IPS-NIHi11 (cell line): ENCODE measurements around the gene YWHAG.
"Not testable (repeated sequence)": the region's sequence is repeated elsewhere in the genome, so short reads cannot be mapped to it uniquely, and the experiment has no call there.

ENCODE experiments used
- DNase-seq: peaks from one replicate; pipeline ENCODE4 v3.0.0; 2012; ENCODE audit warnings: mixed read lengths, low spot score

Gene YWHAG

DNA sequence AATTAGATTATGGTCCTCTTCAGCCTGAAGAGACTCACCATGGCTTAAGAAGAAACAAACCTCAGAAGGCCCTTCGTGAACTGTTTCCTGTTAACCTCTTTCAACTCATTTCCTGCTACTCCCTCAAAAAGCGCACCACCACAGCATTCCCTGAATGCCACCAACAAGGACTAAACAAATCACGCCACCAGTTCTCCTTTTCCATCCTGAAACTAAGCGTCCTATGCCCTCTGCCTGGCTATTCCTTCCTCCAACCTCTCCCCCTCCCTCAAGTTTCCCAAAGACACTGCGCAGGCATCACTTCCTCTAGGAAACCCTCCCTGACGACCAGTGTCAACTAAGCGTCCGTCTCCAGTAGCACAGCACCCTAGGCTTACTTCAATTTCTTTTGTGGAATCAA is 12.0 kb downstream of the YWHAG start:
- DNase-seq = no peak

DNA sequence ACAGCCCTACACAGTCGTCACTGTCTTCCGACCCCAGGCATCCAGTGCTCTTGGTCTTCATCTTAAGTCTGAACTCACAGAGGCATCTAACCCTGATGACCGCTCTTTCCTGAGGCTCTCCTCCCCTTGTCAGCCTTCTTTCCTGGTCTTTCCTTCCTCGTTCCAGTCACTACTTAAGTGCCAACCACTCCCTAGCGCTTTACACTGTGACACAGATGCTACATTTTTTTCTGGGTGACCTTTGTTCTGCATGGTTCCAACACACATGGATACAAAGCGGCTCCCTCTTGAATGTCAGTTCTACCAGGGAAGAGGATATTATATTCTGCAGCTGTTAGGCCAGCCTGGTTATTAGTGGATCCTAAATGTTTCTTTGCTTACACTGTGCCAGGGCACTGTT is 12.7 kb downstream of the YWHAG start:
- DNase-seq = no peak

DNA sequence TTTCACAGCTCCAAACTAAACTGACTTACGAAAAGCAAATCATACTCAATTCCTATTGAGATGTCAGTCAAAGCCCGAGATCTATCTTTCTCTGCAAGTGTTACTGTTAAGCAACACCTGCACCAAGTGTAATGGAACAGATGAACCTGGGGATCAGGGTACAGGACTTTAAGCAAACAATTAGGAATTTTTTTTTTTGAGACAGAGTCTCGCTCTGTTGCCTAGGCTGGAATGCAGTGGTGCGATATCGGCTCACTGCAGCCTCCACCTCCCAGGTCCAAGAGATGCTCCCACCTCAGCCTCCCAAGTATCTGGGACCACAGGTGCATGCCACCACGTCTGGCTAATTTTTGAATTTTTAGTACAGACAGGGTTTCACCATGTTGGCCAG is 14.9 kb downstream of the YWHAG start:
- DNase-seq = no peak

DNA sequence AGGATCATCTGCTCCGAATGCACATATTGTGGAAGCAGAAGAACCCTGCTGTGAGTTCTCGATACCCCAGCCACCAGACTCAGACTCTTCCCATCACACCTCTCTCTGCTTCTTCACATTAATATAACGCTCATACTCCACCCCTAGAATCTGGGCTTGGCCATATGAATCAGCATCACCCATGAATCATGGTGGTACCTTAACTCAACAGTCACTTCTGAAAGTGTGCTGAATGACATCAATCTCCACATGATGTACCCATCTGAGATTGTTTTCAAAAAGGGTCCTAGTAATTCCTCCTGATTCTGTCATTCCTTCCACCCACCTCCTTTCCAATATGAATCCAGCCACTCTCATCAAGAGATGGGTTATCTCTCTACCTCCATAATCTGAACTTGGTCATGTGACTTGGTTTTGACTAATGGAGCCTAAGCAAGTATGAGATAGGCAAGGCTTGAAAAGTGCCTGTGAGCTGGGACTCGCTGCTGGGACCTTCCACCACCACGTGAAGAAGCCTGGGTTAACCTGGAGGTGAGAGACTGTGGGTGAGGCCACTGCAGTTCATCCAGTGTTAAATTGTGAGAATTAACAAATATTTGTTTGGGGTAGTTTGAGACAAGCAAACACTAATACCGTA is 15.4 kb downstream of the YWHAG start:
- no peak for DNase-seq

DNA sequence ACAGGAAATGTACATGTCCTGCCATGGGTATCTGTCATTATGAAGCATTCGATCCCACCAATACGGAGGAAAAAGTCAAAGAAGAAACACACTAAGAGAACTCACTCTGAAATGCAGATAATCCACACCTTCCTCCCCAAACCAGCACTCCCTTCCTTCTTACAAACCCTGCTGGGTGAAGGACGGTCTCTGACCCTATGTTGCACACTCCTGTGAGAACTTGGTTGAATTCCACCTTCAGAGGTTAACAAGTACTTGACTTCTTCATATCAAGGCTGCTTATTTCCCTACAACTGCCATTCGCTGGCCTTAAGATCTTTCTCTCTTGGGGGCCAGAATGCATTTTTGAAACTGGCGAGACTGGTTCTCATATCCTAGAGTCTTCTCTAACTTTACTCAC is 16.6 kb downstream of the YWHAG start:
- no peak for DNase-seq

DNA sequence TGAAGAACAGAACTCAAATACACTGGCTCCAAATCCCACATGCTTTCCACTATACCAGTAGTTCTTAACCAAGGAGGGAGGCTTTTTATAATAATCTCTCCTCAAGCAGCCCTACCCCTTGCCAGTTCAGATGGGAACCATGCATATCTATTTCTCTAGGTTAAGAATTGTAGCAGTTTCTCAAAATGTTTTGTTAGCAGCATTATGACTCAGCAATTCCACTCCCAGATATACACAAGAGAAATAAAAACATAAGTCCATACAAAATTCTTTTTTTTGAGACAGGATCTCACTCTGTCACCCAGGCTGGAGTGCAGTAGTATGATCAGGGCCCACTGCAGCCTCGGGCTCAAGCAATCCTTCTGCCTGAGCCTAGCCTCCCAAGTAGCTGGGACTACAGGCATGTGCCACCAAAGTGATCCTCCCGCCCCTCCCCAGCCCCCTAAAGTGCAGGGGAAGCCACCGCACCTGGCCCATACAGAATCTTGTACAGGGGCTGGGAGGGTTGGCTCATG is 18.1 kb downstream of the YWHAG start:
- DNase-seq = no peak

DNA sequence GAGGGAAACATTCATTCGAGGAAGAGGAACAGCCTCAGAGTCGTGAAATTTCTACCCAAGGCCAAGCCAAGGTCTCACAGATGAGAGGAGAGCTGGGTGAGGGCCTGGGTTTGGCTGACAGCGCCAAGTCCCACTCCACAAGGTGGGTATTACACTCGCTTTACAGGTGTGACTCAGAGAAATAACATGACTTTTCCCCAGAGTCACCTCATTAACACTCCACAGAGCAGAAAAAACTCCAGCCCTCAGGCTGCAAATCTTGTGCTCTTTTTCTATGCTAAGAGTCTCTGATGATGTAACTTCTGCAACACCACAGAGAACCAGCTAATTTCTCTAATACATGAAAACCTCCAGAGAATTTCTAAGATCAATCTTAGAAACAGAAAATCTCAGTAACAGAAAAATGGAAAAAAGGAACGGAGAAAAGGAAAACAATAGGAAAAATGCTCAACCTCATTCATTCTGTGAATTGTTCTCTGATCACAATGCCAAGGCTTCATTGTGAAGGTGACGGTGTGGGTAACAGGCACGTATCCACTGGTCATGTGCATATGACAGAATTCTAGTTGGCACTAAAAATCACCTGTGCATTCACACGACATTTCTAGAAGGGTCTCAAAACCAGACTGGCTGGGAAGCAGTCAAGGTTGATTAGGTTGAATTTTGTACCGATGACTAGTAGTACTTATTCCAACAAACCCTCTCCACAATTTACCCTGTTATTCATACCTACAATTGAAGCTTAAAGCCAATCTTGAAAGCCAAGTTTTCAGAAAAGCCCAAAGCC is 20.3 kb downstream of the YWHAG start:
- no peak for DNase-seq

DNA sequence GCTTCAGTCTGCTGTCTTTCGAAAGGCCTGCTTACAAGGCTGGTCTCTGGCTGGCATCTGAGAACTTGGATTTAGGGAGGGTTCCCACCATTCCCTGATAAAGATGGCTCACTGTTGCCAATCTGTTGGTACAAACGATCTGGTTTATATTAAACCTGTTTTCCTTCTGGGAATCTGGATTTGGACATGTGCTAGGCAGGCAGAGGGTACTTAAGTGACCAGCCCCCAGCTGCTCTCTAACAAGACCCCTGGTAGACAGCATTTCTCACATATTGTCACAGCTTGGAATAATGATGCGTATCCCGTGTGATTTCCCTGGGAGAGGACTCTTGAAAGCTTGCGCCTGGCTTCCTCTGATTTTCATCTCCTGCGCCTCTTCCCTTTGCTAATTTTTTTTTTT is 21.6 kb downstream of the YWHAG start:
- DNase-seq = no peak

DNA sequence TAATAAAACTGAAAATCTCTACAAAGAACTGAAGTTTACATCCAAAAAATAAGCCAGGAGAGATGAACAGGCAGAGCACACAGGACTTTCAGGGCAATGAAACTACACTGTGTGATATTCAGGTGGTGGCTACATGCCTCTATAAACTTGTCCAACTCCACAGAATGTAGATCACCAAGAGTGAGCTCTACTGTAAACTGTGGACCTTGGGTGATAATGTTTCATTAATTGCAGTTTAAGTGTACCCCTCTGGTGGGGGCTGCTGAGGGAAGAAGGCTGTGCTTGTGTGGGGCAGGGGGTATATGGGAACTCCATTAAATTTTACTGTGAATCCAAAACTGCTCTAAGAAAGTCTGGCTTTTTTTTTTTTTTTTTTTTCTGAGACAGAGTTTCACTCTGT is 22.7 kb downstream of the YWHAG start:
- DNase-seq = no peak

DNA sequence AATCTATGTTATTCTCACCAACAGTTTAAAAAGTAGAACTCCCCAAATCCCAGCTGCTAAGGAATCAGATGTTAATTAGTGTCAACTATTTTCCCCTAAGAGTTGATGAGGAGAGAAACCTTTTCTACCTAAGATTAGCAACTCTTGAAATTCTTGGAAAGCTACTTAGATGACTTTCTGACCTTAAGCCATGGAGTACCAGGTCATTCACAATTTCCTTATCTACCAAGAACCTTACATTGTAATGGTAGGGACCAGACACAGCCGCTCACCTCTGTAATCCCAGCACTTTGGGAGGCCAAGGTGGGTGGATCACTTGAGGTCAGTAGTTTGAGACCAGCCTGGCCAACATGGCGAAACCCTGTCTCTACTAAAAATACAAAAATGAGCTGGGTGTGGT is 23.4 kb downstream of the YWHAG start:
- DNase-seq = not testable (repeated sequence)

DNA sequence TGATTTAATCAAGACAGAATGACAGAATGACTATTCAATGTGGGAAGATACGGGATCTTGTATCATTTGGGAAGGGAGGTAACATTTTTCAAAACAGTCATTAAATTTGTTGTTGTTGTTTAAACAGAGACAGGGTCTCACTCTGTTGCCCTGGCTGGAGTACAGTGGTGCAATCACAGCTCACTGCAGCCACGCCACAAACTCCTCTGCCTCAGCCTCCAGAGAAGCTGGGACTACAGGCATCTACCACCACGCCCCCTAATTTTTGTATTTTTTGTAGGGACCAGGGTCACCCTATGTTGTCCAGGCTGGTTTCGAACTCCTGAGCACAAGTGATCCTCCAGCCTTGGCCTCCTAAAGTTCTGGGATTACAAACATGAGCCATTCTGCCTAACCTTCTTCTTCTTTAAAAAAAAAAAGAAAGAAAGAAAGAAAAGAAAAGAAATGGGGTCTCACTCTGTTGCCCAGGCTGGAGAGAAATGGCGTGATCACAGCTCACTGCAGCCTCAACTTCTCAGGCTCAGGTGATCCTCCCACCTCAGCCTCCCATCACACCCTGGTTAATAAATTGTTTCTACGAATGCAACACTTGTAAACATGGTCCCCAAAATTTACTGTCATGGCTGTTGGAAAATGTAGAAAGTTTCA is 24.3 kb downstream of the YWHAG start:
- no peak for DNase-seq

DNA sequence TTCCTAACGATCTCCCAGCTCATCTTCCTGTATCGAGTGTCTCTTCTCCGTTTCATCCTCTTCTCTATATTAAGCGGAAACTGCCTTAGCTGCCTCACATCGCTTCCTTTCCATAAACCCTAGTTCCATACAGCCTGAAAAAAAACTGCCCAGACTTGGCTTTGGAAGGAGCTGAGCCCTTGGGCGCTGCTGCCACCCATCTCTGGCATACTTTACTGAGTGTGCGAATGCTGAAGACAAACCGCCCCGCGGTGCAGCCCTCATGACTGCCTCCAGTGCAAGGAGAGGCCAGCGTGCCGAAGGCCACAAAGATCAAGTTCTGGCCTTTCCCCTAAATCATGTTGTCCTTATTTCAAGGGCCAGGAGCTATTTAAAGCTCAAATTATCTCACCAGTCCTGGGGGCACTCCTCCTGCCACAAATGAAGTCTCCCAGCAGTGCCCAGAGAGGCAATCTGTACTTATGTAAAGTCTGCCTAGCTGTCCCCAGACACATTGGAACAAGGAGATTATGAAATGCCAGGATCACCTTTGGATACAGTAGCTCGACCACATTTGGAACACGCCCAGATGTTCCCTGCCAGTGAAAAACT is 25.2 kb downstream of the YWHAG start:
- DNase-seq = no peak

DNA sequence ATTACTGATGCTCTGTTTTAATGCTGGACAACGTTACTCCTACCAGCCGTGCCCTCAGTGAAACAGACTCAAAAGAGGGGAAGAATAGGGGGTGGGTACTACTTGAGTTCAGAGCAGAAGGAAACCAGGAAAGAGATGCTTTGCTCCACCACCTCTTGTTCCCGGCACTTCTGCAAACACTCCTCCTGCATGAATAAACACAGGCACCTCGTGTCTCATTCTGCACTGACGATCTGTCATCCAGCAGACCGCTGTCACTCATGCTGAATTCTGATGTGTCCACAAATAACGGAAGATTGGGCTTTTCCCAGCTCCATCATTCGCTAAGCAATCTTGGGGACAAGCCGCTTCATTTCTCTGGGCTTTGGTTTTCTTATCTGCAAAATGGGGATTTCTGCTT is 26.7 kb downstream of the YWHAG start:
- no peak for DNase-seq

DNA sequence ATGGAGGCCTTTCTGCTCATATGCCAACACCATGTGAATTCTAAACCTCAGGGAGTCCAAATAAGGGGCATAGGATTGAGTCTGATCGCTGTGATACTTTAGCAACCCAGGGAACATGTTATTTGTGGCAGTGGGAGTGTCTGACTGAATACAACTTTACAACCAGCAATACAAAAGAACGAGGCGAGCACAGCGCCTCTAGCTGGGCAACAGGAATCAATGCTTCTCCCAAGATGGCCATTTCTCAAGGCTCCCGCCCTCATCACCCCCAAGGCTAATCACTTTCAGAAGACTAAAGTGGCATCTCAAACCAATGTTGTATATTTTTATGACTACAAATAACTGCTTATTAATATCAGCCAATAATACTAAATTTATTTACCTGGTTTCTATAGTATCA is 28.1 kb downstream of the YWHAG start:
- DNase-seq = no peak

DNA sequence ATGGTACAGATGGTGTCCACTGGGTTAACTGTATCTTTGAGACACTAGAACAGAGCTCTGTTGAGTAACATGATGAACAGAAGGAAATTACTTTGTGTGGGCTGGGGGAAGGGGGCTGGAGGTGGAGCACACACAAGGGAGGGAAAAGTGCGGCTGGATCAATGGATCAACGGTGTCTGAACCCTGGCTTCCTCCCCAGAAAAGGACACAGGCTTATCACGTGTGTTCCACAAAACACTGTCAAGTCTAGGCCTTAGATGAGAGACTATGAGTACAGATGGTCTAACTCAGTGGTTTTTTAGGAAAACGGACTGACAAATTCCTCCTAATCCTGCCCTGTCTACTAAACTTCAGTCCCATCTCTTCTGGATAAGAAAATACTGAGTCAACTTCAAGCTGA is 28.5 kb downstream of the YWHAG start:
- DNase-seq = no peak

DNA sequence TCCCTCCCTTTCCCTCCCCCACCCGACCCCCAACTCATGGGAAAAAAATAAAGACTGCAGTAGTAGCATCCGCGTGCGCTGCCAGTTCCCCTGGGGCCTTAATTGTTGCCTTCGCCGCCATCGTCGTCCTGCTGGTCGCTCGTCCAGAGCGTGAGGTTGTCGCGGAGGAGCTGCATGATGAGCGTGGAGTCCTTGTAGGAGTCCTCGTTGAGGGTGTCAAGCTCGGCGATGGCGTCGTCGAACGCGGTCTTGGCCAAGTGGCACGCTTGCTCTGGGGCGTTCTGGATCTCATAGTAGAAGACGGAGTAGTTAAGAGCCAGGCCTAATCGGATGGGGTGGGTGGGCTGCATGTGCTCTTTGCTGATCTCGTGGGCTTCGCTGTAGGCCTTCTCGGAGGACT is 29.3 kb downstream of the YWHAG start:
- no peak for DNase-seq

DNA sequence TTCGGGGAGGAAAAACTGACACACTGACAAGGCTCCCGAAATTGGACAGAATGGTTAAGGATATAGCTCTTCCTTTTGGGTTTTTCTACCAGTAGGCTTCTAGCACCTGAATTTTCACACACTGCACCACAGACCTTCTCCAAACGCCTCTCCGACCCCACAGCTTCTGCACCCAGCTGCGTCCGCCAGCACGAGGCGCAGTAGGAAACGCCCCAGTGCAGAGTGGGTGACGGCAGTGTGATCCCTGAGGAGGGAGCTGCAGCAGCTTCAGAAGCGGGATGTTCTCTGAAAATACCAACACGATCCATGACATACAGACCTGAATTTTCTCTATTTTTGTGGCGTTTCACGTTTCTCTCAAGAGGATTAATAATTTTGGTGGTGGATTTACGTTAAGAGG is 30.4 kb downstream of the YWHAG start:
- DNase-seq = no peak

DNA sequence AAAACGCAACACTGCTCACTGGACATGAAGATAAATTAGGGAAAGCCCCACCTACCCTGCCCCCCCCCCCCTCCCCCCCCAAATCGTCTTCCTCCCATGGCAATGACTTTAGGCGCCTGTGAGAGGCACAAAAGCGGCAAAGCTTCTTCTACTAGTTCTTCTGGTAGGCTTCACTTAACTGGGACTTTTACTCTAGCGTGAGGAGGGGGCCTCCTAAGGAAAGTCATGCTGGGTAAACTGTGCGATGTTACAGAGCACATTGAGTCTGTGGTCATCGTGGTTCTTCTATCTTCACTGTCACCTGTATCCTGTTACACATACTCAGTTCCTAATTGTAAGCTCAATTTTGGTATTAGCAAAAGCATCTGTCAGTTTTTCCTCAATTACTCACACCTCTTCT is 31.2 kb downstream of the YWHAG start:
- no peak for DNase-seq

DNA sequence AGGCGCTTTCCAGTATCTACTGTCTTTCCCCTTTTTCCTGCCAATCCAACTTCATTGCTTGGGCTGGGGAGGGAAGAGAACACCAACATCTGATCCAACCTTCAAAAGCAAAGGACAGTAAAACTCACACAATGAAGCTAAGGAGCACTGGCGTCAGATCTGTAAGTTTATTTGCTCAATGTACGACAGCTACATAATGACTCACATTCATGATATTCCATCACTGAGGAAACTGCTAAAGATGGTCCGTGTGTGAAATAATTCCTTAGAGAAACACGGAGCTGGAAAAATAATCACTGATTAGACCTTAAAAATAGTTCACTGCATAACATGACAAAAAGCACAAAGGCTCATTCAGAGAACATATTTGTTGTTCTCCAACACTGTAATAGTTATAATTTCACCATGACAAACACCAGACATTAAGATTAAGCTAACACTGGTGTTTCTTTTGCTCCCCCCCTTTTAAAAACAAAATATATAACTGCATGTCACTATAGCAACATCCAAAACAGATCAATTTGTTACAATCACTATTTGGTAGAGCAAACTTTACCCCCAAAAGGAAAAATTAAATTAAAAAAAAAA is 32.1 kb downstream of the YWHAG start:
- no peak for DNase-seq

DNA sequence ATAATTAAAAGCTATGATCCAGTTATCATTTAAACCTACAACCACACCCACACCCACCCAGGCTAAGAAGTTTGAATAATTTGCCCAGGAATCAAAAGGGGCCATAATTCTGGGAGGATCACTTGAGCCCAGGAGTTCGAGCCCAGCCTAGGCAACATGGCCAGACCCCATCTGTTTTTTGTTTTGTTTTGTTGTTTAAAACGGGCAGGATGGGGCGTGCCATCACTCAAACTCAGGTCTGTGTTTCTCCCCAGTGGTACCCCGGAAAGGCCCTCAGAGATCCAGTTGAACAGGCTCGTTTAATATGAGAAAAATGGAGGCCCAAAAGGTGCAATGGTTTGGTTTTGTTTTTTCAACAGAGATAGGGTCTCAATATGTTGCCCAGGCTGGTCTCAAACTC is 33.0 kb downstream of the YWHAG start:
- DNase-seq = no peak

DNA sequence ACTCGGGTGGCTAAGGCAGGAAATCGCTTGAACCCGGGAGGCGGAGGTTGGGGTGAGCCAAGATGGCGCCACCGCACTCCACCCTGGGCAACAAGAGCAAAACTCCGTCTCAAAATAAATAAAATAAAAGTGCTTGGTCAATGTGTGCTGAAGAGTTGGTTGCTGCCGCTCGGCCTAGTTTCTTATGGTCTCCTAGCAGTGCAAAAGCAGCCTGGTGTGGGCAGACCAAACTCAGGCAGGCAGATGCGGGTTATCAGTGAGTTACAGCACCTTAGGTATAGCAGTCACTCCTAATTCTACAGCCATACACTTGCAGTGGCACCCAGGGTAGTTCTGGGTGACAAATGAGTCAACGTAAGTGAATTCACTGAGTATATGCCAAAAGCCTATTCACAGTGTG is 33.7 kb downstream of the YWHAG start:
- no peak for DNase-seq
